Right hindlimb (tissue), 1 donor: ENCODE results near the gene MGA.

Experiments
- DNase-seq: peaks from one replicate; pipeline ENCODE4 v3.0.0-alpha.2; 2018

The MGA gene

DNA sequence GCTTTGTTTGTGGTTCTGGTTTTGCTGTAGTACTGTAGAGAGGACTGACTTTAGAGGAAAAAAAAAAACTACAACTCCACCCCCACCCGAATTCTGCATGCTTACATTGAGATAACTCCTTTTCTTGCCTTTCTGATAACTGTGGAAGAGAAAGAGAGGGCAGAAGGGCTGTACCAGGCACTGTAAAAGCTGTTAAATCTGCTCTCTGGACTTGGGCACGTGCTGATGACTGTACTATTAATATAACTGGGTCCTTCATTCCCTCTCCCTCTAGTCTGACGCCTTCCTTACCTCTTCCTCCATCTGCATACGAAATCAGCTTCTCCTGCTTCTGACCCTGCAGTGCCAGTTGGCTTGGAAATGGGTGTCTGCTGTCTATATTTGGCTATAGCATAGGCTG lies 129.0 kb downstream of the MGA start:
- no peak for DNase-seq

DNA sequence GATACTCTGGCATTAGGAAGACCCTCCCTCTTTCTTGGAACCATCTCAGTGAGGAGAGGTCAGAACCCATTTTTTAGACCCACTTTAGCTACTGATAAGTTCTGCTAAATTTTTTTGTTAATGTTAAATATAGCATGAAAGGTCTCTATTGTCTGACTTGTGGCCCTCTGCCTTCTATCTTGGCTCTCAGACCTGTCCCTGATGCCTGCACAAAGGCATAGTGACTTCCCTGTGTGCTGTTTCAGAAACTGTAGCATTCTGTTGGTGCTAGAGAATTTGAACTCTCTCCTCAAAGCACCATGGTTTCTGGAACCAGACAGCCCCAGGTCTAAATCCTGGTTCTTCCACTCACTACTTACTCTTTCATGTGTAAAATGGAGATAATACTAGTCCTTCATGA lies 129.5 kb downstream of the MGA start:
- DNase-seq, result no peak

DNA sequence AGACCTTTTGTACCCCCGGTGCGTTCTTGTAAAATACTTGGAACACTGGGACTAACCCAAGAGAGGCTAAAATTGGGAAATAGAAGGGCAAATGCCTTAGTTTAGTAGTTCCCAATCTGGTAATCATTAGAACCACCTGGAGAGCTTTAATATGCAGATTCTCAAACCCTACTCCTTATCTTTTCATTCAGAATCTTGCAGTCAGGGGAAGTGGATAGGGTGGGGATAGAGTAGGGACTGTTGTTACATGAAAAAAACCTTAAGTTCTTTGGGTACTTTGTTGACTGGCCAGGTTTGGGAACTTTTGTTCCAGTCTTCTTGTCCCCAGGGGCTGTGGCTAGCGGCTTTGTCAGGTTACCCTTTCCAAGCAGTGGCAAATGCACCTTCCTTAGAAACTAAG lies 130.0 kb downstream of the MGA start:
- no peak for DNase-seq

DNA sequence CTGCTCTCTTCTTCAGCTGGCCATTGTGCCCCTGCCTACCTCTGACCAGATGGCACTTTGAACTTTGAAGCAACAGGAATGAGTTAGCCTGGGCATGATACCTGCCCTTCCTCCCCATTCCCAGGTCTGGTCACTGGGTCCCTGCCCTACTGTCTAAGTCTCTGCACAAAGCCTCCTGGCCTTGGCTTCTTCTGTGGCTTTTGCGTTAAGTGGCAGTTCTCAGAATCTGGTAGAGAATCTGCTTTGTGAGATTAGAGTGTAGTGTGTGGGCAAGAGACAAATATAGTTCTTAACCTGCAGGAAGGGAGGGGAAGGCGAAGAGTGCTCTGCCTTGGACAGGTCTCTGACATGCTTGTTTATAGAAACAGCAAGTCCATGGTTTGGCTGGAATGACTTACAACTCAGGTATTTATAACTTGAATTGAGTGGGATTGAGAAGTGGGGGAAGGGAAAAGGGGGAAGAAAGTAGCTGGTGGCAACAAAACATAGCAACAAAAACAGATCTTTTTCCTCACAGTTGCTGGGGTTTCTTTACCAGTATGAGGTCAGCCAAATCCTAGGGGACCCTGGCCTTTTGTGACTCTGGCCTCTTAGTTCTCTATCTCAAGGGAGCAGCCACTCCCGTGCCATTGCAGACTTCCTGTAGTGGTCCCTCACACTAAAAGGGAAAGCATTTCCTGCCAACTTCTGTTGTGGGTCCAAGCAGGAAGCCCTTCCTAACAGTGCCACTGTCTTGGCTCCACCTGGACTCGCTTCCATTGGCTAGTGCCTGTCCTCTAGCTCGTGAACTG lies 130.7 kb downstream of the MGA start:
- DNase-seq, result no peak

DNA sequence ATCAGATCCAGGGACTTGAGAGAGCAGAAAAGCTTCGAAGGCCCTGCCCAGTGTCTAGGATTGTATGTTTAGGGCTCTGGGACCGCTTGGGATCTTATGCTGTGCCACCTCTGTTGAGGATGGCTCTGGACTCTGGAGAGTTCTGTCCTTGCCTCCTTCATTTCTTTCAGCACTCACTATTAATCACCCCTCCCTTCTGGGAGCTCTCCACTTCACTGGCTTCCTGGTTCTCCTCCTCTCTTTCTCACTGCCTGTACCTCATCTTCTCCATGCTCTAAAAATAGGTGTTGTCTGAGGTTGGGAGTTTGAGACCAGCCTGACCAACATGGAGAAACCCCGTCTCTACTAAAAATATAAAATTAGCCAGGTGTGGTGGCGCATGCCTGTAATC lies 131.3 kb downstream of the MGA start:
- DNase-seq, result no peak

DNA sequence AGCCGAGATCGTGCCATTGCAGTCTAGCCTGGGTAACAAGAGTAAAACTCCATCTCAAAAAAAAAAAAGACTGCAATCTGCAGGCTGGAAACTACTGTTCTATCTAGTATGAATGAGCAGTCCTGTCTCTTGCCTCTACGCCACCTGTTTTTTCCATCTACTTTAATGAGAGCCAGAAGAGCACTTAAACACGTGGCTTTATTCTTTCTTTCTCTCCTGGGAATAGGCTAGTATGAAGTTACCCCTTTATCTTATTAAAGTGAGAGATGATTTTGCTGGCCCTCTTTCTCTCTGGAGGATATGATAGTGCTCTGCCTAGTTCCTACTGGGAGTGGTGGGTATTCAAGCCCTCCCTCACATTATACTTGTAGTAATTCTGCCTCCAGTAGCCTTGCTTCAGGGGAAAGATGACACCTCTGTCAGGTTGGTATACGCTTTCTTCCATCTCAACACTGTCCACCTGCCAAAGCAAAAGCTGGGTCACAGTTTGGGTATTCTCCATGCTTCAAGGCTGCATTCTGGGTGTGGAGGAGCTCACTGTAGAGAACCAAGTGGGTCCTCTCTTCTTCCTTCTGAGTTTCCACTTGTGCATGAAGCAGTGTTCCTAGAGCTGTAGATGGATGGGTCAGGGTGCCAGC lies 131.9 kb downstream of the MGA start:
- DNase-seq, result no peak

DNA sequence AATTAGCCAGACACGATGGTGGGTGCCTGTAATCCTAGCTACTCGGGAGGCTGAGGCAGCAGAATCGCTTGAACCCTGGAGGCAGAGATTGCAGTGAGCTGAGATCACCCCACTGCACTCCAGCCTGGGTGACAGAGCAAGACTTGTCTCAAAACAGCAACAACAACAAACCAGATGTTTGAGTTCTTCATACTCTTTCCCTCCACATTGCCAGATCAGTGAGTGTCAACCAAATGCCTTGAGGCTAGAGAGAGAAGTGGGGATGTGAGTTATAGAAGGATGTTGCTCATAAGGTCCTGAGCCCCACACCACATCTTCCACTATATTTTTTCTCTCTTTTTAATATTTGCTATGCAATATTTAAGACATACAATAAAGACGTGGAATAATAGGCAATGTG lies 133.9 kb downstream of the MGA start:
- no peak for DNase-seq

DNA sequence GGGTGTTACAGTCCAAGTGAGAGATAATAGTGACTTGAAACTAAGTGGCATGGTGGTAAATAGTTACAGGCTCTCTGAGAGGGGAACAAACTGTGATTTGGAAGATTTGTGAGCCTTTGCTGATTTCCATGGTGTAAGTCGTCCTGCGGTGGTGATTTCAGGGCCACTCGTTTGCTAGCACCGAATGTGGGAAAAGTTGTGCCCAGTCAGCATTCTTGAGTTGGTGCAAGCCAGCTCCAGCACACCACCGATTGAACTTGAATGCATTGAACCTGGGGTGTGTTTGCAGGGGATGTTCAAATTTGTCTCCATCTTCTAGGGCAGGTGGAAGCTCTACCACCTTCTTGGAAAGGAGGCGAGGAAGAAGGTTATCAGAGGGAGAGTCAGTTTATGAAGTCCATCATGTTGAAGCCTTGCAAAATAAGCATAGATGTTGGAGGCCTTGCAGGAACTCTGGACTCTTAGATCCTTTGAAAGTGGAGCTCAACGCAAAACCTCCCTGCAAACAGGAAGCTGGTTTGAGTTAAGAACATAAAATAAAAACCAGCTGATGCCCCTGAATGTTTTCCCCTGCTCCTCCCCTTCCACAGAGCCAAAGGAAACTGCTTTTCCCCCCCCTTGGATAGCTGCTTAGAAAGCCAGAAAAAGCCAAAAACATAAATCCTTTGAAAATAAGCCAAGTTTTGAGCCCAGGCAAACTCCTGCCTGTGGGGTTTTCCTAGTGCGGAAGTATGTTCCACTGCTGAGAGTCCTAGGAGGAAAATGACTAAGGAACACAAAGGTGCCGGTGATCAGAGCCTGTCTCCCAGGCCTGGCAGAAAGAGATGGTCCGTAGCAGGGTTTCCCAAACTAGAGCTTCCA lies 136.0 kb downstream of the MGA start:
- DNase-seq, result peak; percentile 61

DNA sequence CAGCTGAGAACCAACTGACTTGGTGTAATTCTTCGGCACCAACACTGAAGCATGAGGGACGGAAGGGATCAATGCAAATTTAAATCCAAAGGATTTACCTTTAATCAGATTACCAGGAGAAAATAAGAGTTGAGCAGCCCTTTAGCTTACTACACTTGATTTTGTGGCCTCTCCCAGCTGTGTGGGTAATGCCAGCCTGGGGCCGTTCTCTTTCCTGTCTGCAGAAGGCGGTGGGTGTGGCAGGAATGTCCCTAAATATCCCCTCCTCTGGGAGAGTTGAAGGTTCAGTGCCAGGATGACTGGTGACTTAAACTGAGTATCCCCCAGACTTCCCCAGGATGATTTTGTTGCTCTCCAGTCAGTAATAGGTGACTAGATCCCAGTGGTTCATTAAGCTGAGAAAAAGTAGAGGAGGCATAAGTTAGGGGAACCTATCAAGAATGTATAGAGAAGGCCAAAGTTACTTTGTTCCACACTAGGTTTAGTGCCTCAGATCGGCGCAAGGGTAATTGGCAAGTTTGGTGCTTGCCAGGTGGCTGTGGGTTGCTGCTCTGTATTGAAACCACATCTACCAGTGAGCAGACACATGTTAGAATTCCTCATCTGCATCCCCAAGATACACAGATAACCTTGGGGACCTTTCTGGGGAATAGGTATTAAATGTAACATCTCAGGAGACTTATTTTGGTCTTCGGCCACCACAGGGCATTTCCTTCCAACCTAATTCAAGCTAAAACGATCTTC lies 137.2 kb downstream of the MGA start:
- no peak for DNase-seq

DNA sequence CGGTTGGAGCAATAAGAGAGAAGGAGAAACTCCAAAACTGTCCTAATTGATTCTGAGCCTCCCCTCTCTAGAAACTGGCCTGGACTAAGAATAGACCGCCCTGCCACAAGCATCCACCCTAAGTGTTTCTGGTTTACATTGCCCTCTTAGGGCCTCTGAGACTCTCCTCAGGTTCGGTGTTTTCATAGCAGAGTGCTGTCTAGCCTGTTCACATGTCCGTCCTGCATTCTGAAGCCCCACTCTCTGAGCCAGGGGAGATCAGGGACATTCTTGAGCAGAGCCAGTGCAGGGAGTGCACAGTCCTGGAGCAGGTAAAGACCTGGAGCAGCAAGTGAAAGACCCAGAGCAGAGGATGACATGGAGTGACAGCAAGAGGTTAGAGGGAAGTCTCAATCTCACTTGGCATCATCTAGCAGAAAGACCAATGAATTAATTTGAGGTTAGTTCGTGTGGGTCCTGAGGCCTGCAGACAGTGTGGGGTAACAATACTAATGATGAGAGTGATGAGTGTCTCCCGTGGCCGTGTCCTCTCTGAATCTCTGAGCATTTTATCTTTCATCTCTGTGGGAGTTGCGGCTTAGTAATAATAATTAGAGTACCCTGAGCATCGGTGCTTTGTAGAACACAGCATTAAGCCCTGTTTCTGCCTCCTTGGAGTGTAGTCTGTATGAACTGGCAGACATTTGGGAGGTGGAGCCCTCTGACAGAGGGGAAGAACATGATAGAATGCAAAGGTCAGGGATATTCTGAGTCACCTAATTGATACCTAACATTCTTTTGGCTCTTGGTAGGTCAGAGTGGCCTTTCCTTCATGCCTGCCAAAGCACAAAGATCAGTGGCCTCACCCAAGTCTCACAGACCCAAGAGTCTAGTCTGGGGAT lies 138.6 kb downstream of the MGA start:
- DNase-seq, result no peak

DNA sequence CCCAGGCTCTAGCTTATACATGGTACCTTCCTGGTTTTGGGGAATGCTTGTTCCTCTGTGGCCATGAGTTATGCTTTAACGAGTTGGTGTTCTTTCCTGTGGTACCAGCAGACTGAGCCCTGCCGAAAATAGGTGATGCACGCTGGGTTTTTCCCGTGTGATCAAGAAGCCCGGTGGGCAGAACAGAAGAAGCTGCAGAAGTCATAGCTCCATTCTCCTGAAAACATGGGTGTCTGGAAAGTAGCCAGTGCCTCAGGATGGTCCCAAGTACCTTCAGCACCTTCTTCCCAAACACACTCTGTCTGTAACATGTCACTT lies 139.2 kb downstream of the MGA start:
- DNase-seq, result no peak

DNA sequence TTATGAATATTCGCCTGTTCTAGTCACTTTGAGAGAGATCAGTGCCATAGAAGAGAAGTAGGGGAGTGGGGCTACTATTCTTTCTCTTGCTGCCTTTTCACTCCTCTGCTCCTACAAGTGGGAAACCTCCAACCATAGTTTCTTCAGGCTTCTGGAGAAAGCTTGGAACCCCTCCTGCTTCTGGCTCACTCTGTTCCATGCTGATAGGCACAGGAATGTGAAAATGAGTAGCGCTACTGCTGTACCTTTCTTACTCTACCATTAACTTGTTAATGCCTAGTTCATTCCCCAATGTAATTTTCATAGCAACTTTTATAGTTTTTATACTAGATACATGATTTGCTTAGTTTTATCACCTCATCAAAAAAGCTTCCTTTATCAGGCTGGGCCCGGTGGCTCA lies 141.0 kb downstream of the MGA start:
- DNase-seq, result no peak

DNA sequence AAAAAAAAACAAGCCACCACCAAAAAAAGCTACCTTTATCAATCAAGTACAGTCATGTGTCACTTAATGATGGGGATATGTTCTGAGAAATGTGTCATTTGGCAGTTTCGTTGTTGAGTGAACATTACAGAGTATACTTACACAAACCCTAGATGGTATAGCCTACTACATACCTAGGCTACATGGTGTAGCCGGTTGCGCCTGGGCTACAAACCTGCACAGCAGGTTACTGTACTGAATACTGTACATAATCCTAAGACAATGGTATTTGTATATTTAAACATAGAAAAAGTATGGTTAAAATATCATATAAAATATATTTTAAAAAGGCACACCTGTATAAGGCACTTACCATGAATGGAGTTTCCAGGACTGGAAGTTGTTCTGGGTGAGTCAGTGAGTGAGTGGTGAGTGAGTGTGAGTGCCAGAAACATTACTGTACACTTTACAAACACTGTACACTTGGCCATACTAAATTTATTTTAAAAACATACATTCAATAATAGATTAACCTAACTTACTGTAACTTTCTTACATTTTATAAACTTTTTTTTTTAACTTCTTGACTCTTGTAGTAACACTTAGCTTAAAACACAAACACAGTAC lies 141.7 kb downstream of the MGA start:
- DNase-seq, result no peak

DNA sequence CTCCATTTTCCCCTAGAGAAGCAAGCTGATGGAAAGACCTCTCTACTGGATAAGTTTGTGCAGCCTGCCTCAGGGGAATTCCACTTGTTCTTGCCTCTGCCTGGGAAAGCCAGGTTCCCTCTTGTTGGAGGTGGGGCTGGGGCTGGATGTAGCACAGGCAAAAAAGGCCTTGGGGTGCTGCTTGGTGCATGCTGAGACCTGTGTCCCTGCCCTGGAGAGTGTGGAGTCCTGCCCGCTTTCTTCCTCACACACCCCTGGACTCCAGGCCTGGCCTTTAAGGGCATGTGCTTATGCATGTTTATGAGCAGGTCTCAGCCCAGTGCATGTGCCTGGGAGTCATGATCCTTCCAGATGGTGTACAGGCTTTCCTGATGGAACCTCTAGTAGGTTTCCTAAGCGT lies 144.2 kb downstream of the MGA start:
- DNase-seq, result no peak

DNA sequence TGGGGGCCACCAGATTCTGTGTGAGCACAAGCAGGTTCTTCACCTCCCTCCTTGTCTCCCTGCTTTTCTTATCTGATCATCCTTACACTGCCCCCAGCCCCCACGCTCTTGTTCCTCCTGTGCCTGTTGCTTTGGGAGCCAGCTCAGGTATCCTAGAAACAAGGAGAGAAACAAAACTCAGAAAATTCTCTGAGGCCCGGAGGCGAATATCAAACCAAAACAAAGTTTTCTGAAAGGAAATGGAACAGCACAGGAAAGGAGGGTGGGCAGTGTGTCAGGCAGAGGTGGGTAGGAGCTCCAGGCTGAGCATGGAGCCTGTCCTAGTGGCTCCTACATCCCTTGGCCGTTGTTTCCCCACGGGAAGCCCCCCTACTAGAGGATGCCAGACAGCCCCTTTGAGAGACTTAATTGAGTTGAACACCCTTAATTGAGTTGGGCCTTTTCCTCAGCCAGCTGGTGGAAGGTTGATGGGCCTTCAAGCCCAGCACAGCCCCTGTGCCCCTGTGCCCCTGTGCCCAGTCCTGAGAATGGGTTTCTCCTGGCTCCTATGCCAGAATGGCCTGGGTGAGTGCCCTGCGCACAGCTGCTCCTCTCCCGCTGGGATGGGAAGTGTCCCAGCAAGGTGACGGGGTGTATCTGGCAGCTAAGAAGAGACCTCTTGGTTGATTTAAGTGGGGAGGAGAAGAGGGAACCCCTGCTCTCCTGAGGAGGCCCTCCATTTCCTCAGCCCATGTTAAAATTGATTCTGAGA lies 144.9 kb downstream of the MGA start:
- DNase-seq, result no peak

DNA sequence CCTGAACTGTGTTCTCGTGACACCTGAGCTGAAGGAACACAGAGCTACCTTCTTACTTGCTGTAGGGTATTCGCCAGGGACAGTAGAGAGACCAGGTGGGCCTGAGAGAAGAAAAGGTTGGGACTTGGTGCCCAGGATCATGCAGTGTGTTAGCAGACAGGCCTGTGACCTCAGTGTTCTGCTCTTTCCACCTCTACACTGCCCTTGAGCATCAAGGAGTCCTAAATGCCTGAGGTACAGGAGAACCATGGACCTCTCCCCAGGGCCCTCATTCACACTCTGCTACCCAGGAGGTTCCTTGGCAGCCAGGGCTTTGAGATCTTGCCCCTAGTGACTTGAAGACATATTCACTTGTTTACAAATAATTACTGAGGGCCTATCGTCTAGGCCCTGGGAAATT lies 145.5 kb downstream of the MGA start:
- DNase-seq, result no peak

DNA sequence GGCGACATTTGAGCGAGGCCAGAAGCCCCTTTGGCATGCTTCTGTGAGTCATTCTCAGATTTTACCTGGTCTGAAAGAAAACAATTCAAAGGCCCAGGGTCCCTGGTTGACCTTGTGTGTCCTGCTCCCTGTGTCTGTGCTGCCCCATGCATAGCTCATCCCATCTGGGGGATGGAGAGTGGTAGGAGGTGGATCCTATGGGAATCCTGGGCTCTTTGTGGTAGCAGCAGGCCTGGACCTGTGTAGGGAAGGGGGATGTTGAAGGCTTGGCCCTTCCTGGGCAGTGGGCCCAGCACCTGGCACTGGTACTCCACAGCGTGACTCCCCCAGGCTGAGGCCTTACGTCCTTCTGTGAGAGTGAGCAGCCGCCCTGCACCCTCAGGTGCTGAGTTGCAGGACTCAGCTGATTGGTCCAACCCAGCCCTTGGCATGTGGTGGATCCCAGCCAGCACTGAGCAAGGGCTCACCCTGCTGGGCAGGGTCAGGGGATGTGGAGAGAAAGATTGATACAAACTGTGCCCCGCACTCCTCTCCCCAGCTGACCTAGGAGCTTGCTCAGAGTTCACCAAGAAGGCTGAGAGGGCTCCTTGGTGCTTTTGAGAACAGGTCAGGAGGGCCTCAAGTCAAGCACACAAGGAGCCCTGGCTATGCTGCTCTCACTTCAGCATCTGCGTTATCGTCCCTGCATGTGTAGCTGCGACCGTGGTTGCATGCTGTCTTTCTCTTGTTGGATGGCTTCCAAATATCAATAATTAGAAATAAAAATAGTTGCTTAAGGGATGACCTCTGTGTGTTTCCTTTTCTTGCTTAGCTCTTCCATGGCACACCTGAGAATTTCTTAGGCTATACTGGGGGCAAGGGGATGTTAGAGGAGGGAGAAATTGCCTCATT lies 146.3 kb downstream of the MGA start:
- DNase-seq, result no peak

DNA sequence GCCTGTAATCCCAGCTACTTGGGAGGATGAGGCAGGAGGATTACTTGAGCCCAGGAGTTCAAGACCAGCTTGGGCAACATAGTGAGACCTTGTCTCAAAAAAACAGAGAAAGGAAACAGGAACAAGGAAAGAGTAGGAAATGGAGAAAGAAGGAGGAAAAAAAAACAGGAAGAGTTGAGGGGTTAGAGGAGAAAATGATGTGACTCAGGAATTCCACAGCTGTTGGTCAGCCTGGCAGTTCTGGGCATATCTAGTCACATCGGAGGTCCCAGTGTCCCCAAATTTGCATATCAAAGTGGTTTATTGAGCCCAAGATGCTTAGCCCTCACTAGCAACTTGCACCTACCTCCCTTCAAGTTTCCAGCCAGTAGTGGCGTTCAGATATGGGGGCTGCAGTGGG lies 148.9 kb downstream of the MGA start:
- DNase-seq, result no peak

DNA sequence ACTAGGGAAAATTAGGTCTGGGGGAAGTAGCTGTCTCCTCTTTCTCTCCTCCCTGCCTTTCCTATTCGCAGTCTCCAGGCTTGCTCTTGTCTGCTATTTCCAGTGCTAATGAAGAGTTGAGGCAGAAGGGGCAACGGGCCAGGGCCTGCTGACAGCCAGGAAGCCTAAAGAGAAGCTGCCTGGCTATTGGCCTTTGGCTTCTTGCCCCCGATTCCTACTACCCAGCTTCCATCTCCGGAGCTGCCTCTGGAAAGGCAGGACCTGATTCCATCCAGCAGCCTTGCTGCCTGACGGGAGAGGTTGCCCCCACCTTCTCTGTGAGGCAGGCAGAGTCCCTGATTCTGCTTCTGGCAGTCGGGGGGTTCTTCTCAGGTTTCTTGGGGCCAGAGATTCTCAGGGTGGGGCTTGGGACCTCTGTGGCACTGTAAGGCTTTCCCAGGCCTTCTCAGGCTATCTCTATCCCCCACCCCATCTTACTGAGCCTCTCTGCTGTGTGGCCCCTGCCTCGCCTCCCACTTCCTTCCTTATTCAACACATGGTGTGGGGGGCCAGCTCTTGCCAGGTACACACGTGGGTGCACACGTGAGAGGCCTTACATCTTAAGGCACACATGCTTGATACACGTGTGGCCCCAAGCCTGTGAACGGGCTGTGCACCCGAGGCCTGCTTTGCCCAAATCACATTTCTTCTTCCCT lies 149.5 kb downstream of the MGA start:
- no peak for DNase-seq
